HepG2 (cell line): ENCODE measurements around the gene SPINK9. TPM values are rescaled to one million over a fixed set of nuclear protein-coding genes. Genes with fewer than 3 reads are reported as not detected.

Experiments
- ARNTL ChIP-seq: sonication (generic); formaldehyde crosslinking; IDR thresholded peaks from 2 replicates; pipeline ENCODE4 v1.4.0; 2020; ENCODE audit warnings: mild to moderate bottlenecking, missing genetic modification reagents
- HCFC1 ChIP-seq: fragments of 150-350 bp; IDR thresholded peaks from 2 replicates; pipeline ENCODE4 v1.6.1; 2014; ENCODE audit warnings: low read depth, low read length
- KAT8 ChIP-seq: IDR thresholded peaks from 2 replicates; pipeline ENCODE4 v1.6.1; 2016; ENCODE audit warnings: missing genetic modification reagents, missing compliant biosample characterization
- MLLT10 ChIP-seq: sonication (generic); formaldehyde crosslinking; IDR thresholded peaks from 2 replicates; pipeline ENCODE4 v1.4.0; 2020; ENCODE audit warnings: missing genetic modification reagents
- PAX8 ChIP-seq: sonication (generic); formaldehyde crosslinking; IDR thresholded peaks from 2 replicates; pipeline ENCODE4 v1.8.0; 2022; ENCODE audit warnings: mild to moderate bottlenecking, missing genetic modification reagents, borderline replicate concordance
- PAXIP1 ChIP-seq: sonication (generic); formaldehyde crosslinking; conservative IDR thresholded peaks from 2 replicates; pipeline ENCODE4 v1.4.0; 2020; ENCODE audit warnings: mild to moderate bottlenecking, missing genetic modification reagents, moderate library complexity
- PLRG1 ChIP-seq: fragments of 450-650 bp; conservative IDR thresholded peaks from 2 replicates; pipeline ENCODE4 v1.6.1; 2016
- SNAI1 ChIP-seq: sonication (generic); formaldehyde crosslinking; IDR thresholded peaks from 2 replicates; pipeline ENCODE4 v1.5.0; 2020; ENCODE audit warnings: mild to moderate bottlenecking, missing genetic modification reagents, borderline replicate concordance
- ZBTB42 ChIP-seq: sonication (generic); formaldehyde crosslinking; IDR thresholded peaks from 2 replicates; pipeline ENCODE4 v1.5.0; 2020; ENCODE audit warnings: mild to moderate bottlenecking, missing genetic modification reagents
- ZHX1 ChIP-seq: sonication (generic); formaldehyde crosslinking; IDR thresholded peaks from 2 replicates; pipeline ENCODE4 v1.8.1; 2022; ENCODE audit warnings: low read depth, mild to moderate bottlenecking, missing genetic modification reagents
- ZNF205 ChIP-seq: IDR thresholded peaks from 2 replicates; pipeline ENCODE4 v1.6.1; 2018; ENCODE audit warnings: missing biosample characterization, missing genetic modification reagents
- polyA plus RNA-seq, 8 experiments: library from polyadenylated mRNA; depleted of rRNA in 3 of 8; stranded (reverse) in 7 of 8; unstranded in 1 of 8; fragments of >200 nt; fragmentation: Illumina TruSeq in 4 of 8; extraction: Trizol in 4 of 8; gene quantifications; 2 replicates each; pipeline versions ENCODE4 v1.2.1 to v1.2.3, GENCODE V29; 2011 to 2016; ENCODE audit warnings: low read depth in 4 of 8, missing spikeins in 1 of 8, mixed read lengths in 1 of 8; ENCODE audit not compliant: insufficient read depth in 1 of 8
- total RNA-seq, 5 experiments: library from RNA; depleted of rRNA; stranded (reverse); fragments of >200 nt; fragmentation: Illumina TruSeq; extraction: Trizol; gene quantifications; 2 replicates each; pipeline ENCODE4 v1.2.3, GENCODE V29; 2016; ENCODE audit warnings: low read depth in 1 of 5
- TF ChIP-seq, protein P1 (sequence below): sonication (generic); formaldehyde crosslinking; IDR thresholded peaks from 2 replicates; pipeline ENCODE4 v1.9.0; 2021; ENCODE audit warnings: missing genetic modification reagents, mild to moderate bottlenecking, borderline replicate concordance
- TF ChIP-seq, protein P2 (sequence below): sonication (generic); formaldehyde crosslinking; IDR thresholded peaks from 2 replicates; pipeline ENCODE4 v1.4.0; 2020; ENCODE audit warnings: mild to moderate bottlenecking, low read depth, missing genetic modification reagents
- TF ChIP-seq, protein P3 (sequence below), 2 experiments: IDR thresholded peaks; 2 replicates each; pipeline ENCODE4 v1.6.1; 2011 to 2012; ENCODE audit warnings: low read length in 2 of 2, borderline replicate concordance in 1 of 2, low read depth in 1 of 2, mild to moderate bottlenecking in 1 of 2, moderate library complexity in 1 of 2

The SPINK9 gene
- total and polyA plus RNA-seq, 2 of the 13 experiments (the other 11 are each of a cell fraction or from before 2014, with no cell fraction given): not detected

DNA sequence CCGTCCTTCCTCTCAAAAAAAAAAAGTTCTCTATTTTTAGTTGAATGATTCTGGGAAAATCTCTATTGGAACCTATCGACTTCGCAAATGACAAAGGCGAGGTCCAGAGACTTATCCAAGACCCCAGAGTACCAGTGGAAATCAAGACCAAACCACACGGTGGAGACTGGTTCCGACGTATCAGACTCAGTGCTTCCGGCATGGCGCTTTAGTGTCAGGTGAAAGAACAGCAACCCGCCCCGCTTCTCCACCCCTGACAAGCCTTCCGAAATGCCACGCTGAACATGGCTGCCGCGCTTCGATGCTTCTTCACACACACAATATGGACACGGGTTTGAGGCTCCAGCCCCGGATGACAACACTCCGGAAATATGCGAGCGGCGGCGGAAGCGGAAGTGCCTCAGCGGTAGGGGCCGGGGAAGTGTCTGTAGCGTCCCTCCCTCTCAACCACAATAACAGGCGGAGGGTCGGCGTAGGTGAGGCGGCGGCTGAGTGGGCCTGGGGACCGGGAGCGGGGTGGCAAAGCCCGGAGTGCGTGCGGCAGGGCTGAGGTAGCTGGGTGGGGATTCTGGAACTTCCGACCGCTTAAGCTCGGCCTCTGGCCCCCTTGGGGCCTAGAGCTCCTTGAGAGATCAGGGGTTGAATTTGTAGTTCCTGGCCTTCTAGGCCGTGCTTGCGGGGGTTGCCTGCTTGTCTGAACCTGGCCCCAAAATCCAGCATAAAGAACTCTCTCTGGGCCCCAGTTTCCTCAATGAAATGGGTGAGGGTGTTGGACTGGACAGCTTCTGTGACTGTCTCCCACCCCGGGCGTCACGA lies 48.4 kb downstream of the SPINK9 start, which contains the start of gene FBXO38 (continued):
- TF ChIP-seq ZHX1: peak; percentile 85; the same call in 1 of the 2 replicates
- TF ChIP-seq, protein P1, sequence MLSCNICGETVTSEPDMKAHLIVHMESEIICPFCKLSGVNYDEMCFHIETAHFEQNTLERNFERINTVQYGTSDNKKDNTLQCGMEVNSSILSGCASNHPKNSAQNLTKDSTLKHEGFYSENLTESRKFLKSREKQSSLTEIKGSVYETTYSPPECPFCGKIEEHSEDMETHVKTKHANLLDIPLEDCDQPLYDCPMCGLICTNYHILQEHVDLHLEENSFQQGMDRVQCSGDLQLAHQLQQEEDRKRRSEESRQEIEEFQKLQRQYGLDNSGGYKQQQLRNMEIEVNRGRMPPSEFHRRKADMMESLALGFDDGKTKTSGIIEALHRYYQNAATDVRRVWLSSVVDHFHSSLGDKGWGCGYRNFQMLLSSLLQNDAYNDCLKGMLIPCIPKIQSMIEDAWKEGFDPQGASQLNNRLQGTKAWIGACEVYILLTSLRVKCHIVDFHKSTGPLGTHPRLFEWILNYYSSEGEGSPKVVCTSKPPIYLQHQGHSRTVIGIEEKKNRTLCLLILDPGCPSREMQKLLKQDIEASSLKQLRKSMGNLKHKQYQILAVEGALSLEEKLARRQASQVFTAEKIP (CRISPR knock-in tag): no peak
- no peak for TF ChIP-seq PLRG1
- TF ChIP-seq MLLT10 (CRISPR knock-in tag): no peak
- TF ChIP-seq, protein P2, sequence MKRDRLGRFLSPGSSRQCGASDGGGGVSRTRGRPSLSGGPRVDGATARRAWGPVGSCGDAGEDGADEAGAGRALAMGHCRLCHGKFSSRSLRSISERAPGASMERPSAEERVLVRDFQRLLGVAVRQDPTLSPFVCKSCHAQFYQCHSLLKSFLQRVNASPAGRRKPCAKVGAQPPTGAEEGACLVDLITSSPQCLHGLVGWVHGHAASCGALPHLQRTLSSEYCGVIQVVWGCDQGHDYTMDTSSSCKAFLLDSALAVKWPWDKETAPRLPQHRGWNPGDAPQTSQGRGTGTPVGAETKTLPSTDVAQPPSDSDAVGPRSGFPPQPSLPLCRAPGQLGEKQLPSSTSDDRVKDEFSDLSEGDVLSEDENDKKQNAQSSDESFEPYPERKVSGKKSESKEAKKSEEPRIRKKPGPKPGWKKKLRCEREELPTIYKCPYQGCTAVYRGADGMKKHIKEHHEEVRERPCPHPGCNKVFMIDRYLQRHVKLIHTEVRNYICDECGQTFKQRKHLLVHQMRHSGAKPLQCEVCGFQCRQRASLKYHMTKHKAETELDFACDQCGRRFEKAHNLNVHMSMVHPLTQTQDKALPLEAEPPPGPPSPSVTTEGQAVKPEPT (CRISPR knock-in tag): peak; percentile 37; the same call in 1 of the 2 replicates
- TF ChIP-seq ARNTL (CRISPR knock-in tag): 0 out of 2 replicates have a peak, but pooled peaks have one; percentile 18
- 0 out of 2 replicates have a peak, but pooled peaks have one; percentile 72 for TF ChIP-seq ZBTB42 (CRISPR knock-in tag)
- TF ChIP-seq SNAI1 (CRISPR knock-in tag): peak; percentile 89; the same call in 1 of the 2 replicates
- peak; percentile 93 for TF ChIP-seq HCFC1
- no peak for TF ChIP-seq PAX8
- peak; percentile 95 for TF ChIP-seq KAT8
- TF ChIP-seq, protein P3, sequence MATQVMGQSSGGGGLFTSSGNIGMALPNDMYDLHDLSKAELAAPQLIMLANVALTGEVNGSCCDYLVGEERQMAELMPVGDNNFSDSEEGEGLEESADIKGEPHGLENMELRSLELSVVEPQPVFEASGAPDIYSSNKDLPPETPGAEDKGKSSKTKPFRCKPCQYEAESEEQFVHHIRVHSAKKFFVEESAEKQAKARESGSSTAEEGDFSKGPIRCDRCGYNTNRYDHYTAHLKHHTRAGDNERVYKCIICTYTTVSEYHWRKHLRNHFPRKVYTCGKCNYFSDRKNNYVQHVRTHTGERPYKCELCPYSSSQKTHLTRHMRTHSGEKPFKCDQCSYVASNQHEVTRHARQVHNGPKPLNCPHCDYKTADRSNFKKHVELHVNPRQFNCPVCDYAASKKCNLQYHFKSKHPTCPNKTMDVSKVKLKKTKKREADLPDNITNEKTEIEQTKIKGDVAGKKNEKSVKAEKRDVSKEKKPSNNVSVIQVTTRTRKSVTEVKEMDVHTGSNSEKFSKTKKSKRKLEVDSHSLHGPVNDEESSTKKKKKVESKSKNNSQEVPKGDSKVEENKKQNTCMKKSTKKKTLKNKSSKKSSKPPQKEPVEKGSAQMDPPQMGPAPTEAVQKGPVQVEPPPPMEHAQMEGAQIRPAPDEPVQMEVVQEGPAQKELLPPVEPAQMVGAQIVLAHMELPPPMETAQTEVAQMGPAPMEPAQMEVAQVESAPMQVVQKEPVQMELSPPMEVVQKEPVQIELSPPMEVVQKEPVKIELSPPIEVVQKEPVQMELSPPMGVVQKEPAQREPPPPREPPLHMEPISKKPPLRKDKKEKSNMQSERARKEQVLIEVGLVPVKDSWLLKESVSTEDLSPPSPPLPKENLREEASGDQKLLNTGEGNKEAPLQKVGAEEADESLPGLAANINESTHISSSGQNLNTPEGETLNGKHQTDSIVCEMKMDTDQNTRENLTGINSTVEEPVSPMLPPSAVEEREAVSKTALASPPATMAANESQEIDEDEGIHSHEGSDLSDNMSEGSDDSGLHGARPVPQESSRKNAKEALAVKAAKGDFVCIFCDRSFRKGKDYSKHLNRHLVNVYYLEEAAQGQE (IDR thresholded peaks at IDR 0.05; ENCODE audit: borderline replicate concordance in 1 of 2, low read depth in 1 of 2, low read length in 2 of 2): peak in 1 of 2 experiments; percentile 31; a peak in 1 of 4 replicates
- TF ChIP-seq PAXIP1 (CRISPR knock-in tag): peak; percentile 63
- peak; percentile 56; the same call in 1 of the 2 replicates for TF ChIP-seq ZNF205 (CRISPR knock-in tag)
